IMR-90 (cell line): ENCODE data around the gene SPSB2.

Experiments used
- FOS ChIP-seq: fragments of 150-350 bp; IDR thresholded peaks from 2 replicates; pipeline ENCODE4 v1.6.1; 2016; ENCODE audit warnings: low read depth, low read length
- MXI1 ChIP-seq: IDR thresholded peaks from 2 replicates; pipeline ENCODE4 v1.6.1; 2012; ENCODE audit warnings: low read depth, mild to moderate bottlenecking, low read length, moderate library complexity, borderline replicate concordance
- RCOR1 ChIP-seq: IDR thresholded peaks from 2 replicates; pipeline ENCODE4 v1.6.1; 2012; ENCODE audit warnings: mild to moderate bottlenecking, low read length, improper control_type of control experiment; ENCODE audit not compliant: insufficient replicate concordance
- RFX5 ChIP-seq: IDR thresholded peaks from 2 replicates; pipeline ENCODE4 v1.8.0; 2012; ENCODE audit warnings: low read depth, mild to moderate bottlenecking, low read length, moderate library complexity
- TF ChIP-seq, protein P1 (sequence below): conservative IDR thresholded peaks from 2 replicates; pipeline ENCODE4 v1.5.1; 2012; ENCODE audit warnings: mild to moderate bottlenecking, low read depth, low read length, improper control_type of control experiment

DNA sequence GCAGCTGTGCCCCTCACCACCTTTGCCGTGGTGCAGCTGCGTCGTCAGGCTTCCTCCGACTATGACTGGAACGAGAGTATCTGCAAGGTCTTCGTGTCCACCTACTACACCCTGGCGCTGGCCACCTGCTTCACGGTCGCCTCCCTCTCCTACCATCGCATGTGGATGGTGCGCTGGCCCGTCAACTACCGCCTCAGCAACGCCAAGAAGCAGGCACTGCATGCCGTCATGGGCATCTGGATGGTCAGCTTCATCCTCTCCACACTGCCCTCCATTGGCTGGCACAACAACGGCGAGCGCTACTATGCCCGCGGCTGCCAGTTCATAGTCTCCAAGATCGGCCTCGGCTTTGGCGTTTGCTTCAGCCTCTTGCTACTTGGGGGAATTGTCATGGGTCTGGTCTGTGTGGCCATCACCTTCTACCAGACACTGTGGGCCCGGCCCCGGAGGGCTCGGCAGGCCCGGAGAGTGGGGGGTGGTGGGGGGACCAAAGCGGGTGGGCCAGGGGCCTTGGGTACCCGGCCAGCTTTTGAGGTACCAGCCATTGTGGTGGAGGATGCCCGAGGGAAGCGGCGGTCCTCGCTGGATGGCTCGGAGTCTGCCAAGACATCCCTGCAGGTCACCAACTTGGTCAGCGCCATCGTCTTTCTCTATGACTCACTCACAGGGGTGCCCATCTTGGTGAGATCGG is 48.9 kb downstream of the SPSB2 start:
- TF ChIP-seq RFX5 = no peak
- no peak for TF ChIP-seq FOS
- TF ChIP-seq RCOR1 = no peak
- TF ChIP-seq, protein P1, sequence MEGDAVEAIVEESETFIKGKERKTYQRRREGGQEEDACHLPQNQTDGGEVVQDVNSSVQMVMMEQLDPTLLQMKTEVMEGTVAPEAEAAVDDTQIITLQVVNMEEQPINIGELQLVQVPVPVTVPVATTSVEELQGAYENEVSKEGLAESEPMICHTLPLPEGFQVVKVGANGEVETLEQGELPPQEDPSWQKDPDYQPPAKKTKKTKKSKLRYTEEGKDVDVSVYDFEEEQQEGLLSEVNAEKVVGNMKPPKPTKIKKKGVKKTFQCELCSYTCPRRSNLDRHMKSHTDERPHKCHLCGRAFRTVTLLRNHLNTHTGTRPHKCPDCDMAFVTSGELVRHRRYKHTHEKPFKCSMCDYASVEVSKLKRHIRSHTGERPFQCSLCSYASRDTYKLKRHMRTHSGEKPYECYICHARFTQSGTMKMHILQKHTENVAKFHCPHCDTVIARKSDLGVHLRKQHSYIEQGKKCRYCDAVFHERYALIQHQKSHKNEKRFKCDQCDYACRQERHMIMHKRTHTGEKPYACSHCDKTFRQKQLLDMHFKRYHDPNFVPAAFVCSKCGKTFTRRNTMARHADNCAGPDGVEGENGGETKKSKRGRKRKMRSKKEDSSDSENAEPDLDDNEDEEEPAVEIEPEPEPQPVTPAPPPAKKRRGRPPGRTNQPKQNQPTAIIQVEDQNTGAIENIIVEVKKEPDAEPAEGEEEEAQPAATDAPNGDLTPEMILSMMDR = no peak
- TF ChIP-seq MXI1 = no peak
